ENCODE measurements around the gene CXCL5.

CXCL5 gene

GRCh38 chr4:74042681-74043080 is 44.2 kb upstream of the CXCL5 start:
- no CpG with 5 or more reads among the region's 2 CpGs for WGBS (ENCODE audit: extremely low coverage, insufficient coverage, low lambda C conversion rate)
- H4K5ac ChIP-seq (ENCODE audit: low read length): no peak overlapping the region
- H3K18ac ChIP-seq (ENCODE audit: low read length): no peak overlapping the region
- no peaks in the 10 kb centered on the region for H3K79me1 ChIP-seq (ENCODE audit: low read length)
- H3K4ac ChIP-seq (ENCODE audit: low read depth, low read length): no peak overlapping the region
- no peaks in the 10 kb centered on the region for H3K79me2 ChIP-seq (ENCODE audit: control insufficient read depth, insufficient read depth, low read length)
- peaks cover 3% of the 10 kb centered on the region for H3K4me1 ChIP-seq (ENCODE audit: control insufficient read depth, low read depth, low read length)
- no peak overlapping the region for H3K9ac ChIP-seq (ENCODE audit: low read length)
- no peak overlapping the region for H2BK5ac ChIP-seq (ENCODE audit: low read length)
- no peak overlapping the region for H2BK120ac ChIP-seq (ENCODE audit: low read depth, low read length)
- H3K27ac ChIP-seq (ENCODE audit: low read depth, low read length): no peak overlapping the region
- H3K4me2 ChIP-seq (ENCODE audit: low read length): no peak overlapping the region
- no peaks in the 10 kb centered on the region for H3K36me3 ChIP-seq (ENCODE audit: control insufficient read depth, insufficient read depth, low read length)
- no peak overlapping the region for H2BK15ac ChIP-seq (replicated peaks; ENCODE audit: low read depth)
- no peak overlapping the region for H2AK5ac ChIP-seq (ENCODE audit: low read length)
- no peak overlapping the region for H4K8ac ChIP-seq (ENCODE audit: low read depth, low read length)
- H3K27me3 ChIP-seq (ENCODE audit: insufficient read depth, low read length, poor library complexity): no peaks in the 10 kb centered on the region
- H3K4me3 ChIP-seq (ENCODE audit: low read length): no peak overlapping the region
- H3K23ac ChIP-seq (ENCODE audit: low read length): no peak overlapping the region
- DNase-seq: peak; percentile 29
- no peak overlapping the region for H3K56ac ChIP-seq (ENCODE audit: low read length)

GRCh38 chr4:74041418-74041817 is 42.9 kb upstream of the CXCL5 start:
- Histone ChIP-seq H4K8ac (ENCODE audit: low read depth, low read length) (no peak overlapping the region), H2BK15ac (replicated peaks; ENCODE audit: low read depth) (no peak overlapping the region), H3K18ac (ENCODE audit: low read length) (no peak overlapping the region), H3K56ac (ENCODE audit: low read length) (no peak overlapping the region), H3K9ac (ENCODE audit: low read length) (no peak overlapping the region), H4K5ac (ENCODE audit: low read length) (no peak overlapping the region), H3K4ac (ENCODE audit: low read depth, low read length) (no peak overlapping the region), H3K4me1 (ENCODE audit: control insufficient read depth, low read depth, low read length) (peaks cover 3% of the 10 kb centered on the region), H3K4me3 (ENCODE audit: low read length) (no peak overlapping the region), H3K27me3 (ENCODE audit: insufficient read depth, low read length, poor library complexity) (no peaks in the 10 kb centered on the region), H3K4me2 (ENCODE audit: low read length) (no peak overlapping the region), H2BK5ac (ENCODE audit: low read length) (no peak overlapping the region), H3K27ac (ENCODE audit: low read depth, low read length) (no peak overlapping the region), H2AK5ac (ENCODE audit: low read length) (no peak overlapping the region), H2BK120ac (ENCODE audit: low read depth, low read length) (no peak overlapping the region), H3K79me2 (ENCODE audit: control insufficient read depth, insufficient read depth, low read length) (no peaks in the 10 kb centered on the region), H3K36me3 (ENCODE audit: control insufficient read depth, insufficient read depth, low read length) (no peaks in the 10 kb centered on the region), H3K79me1 (ENCODE audit: low read length) (no peaks in the 10 kb centered on the region), H3K23ac (ENCODE audit: low read length) (no peak overlapping the region)
- WGBS (ENCODE audit: extremely low coverage, insufficient coverage, low lambda C conversion rate): no CpG with 5 or more reads among the region's 1 CpG
- DNase-seq: no peak

- Histone ChIP-seq H3K27me3 (ENCODE audit: insufficient read depth, low read length, poor library complexity) (no peaks in the 10 kb centered on the region), H2AK5ac (ENCODE audit: low read length) (no peak overlapping the region), H2BK120ac (ENCODE audit: low read depth, low read length) (no peak overlapping the region), H3K79me2 (ENCODE audit: control insufficient read depth, insufficient read depth, low read length) (no peaks in the 10 kb centered on the region), H3K36me3 (ENCODE audit: control insufficient read depth, insufficient read depth, low read length) (no peaks in the 10 kb centered on the region), H3K4me2 (ENCODE audit: low read length) (peak overlapping the region; percentile 77), H3K56ac (ENCODE audit: low read length) (peak overlapping the region; percentile 92), H3K4ac (ENCODE audit: low read depth, low read length) (no peak overlapping the region), H3K27ac (ENCODE audit: low read depth, low read length) (no peak overlapping the region), H4K5ac (ENCODE audit: low read length) (no peak overlapping the region), H3K23ac (ENCODE audit: low read length) (no peak overlapping the region), H2BK15ac (replicated peaks; ENCODE audit: low read depth) (no peak overlapping the region), H3K9ac (ENCODE audit: low read length) (peak overlapping the region; percentile 67), H3K4me1 (ENCODE audit: control insufficient read depth, low read depth, low read length) (peaks cover 3% of the 10 kb centered on the region), H2BK5ac (ENCODE audit: low read length) (no peak overlapping the region), H3K18ac (ENCODE audit: low read length) (no peak overlapping the region), H3K79me1 (ENCODE audit: low read length) (no peaks in the 10 kb centered on the region), H3K4me3 (ENCODE audit: low read length) (no peak overlapping the region), H4K8ac (ENCODE audit: low read depth, low read length) (no peak overlapping the region)
- WGBS (ENCODE audit: extremely low coverage, insufficient coverage, low lambda C conversion rate): no CpG with 5 or more reads among the region's 4 CpGs
- DNase-seq: peak; percentile 26
Measured at GRCh38 chr4:74039315-74039763, 40.9 kb upstream of the CXCL5 start.

GRCh38 chr4:74038425-74039314 is 40.2 kb upstream of the CXCL5 start, which contains the start of gene CXCL3:
Gene CXCL3 (minus strand): TSS chr4:74038689. CDS start chr4:74038611, 78 bp downstream.
- H3K79me1 ChIP-seq (ENCODE audit: low read length): no peaks in the 10 kb centered on the region
- no peaks in the 10 kb centered on the region for H3K27me3 ChIP-seq (ENCODE audit: insufficient read depth, low read length, poor library complexity)
- no peak within 1 kb of the TSS for H2AK5ac ChIP-seq (ENCODE audit: low read length)
- H2BK5ac ChIP-seq (ENCODE audit: low read length): no peak within 1 kb of the TSS
- H3K4me2 ChIP-seq (ENCODE audit: low read length): peak within 1 kb of the TSS; percentile 77
- H3K36me3 ChIP-seq (ENCODE audit: control insufficient read depth, insufficient read depth, low read length): no peaks in the 10 kb centered on the region
- no peak within 1 kb of the TSS for H4K8ac ChIP-seq (ENCODE audit: low read depth, low read length)
- no peak within 1 kb of the TSS for H3K27ac ChIP-seq (ENCODE audit: low read depth, low read length)
- no peak within 1 kb of the TSS for H2BK120ac ChIP-seq (ENCODE audit: low read depth, low read length)
- peak within 1 kb of the TSS; percentile 22 for H3K18ac ChIP-seq (ENCODE audit: low read length)
- peak; percentile 67 for DNase-seq
- H3K4ac ChIP-seq (ENCODE audit: low read depth, low read length): peak within 1 kb of the TSS; percentile 21
- H3K56ac ChIP-seq (ENCODE audit: low read length): peak within 1 kb of the TSS; percentile 92
- no peak within 1 kb of the TSS for H2BK15ac ChIP-seq (replicated peaks; ENCODE audit: low read depth)
- no CpG with 5 or more reads among the region's 64 CpGs for WGBS (ENCODE audit: extremely low coverage, insufficient coverage, low lambda C conversion rate)
- H3K4me3 ChIP-seq (ENCODE audit: low read length): peak within 1 kb of the TSS; percentile 51
- peak within 1 kb of the TSS; percentile 67 for H3K9ac ChIP-seq (ENCODE audit: low read length)
- H4K5ac ChIP-seq (ENCODE audit: low read length): no peak within 1 kb of the TSS
- no peaks in the 10 kb centered on the region for H3K79me2 ChIP-seq (ENCODE audit: control insufficient read depth, insufficient read depth, low read length)
- H3K4me1 ChIP-seq (ENCODE audit: control insufficient read depth, low read depth, low read length): peaks cover 3% of the 10 kb centered on the region
- no peak within 1 kb of the TSS for H3K23ac ChIP-seq (ENCODE audit: low read length)

- no peak overlapping the region for H3K27ac ChIP-seq (ENCODE audit: low read depth, low read length)
- no peak overlapping the region for H2BK15ac ChIP-seq (replicated peaks; ENCODE audit: low read depth)
- no peak overlapping the region for H2AK5ac ChIP-seq (ENCODE audit: low read length)
- H3K4me2 ChIP-seq (ENCODE audit: low read length): peak overlapping the region; percentile 35
- H3K27me3 ChIP-seq (ENCODE audit: insufficient read depth, low read length, poor library complexity): no peaks in the 10 kb centered on the region
- no CpG with 5 or more reads among the region's 17 CpGs for WGBS (ENCODE audit: extremely low coverage, insufficient coverage, low lambda C conversion rate)
- peak overlapping the region; percentile 21 for H3K18ac ChIP-seq (ENCODE audit: low read length)
- H3K79me2 ChIP-seq (ENCODE audit: control insufficient read depth, insufficient read depth, low read length): no peaks in the 10 kb centered on the region
- H4K5ac ChIP-seq (ENCODE audit: low read length): no peak overlapping the region
- no peak overlapping the region for H4K8ac ChIP-seq (ENCODE audit: low read depth, low read length)
- H2BK120ac ChIP-seq (ENCODE audit: low read depth, low read length): no peak overlapping the region
- no peak overlapping the region for H3K23ac ChIP-seq (ENCODE audit: low read length)
- H3K4me1 ChIP-seq (ENCODE audit: control insufficient read depth, low read depth, low read length): peaks cover 3% of the 10 kb centered on the region
- peak overlapping the region; percentile 44 for H3K56ac ChIP-seq (ENCODE audit: low read length)
- peak overlapping the region; percentile 34 for H3K9ac ChIP-seq (ENCODE audit: low read length)
- no peak for DNase-seq
- H3K36me3 ChIP-seq (ENCODE audit: control insufficient read depth, insufficient read depth, low read length): no peaks in the 10 kb centered on the region
- H2BK5ac ChIP-seq (ENCODE audit: low read length): no peak overlapping the region
- H3K4me3 ChIP-seq (ENCODE audit: low read length): no peak overlapping the region
- H3K4ac ChIP-seq (ENCODE audit: low read depth, low read length): no peak overlapping the region
- no peaks in the 10 kb centered on the region for H3K79me1 ChIP-seq (ENCODE audit: low read length)
Measured at GRCh38 chr4:74038086-74038424, 39.6 kb upstream of the CXCL5 start.
